SH-SY5Y (cell line): ENCODE measurements around the gene CHCHD3.

Experiments
- GATA2 ChIP-seq: IDR thresholded peaks from 2 replicates; pipeline ENCODE4 v1.6.1; 2011; ENCODE audit warnings: mild to moderate bottlenecking, low read depth, low read length
- GATA3 ChIP-seq: IDR thresholded peaks from 2 replicates; pipeline ENCODE4 v1.6.1; 2011; ENCODE audit warnings: low read depth, mild to moderate bottlenecking, low read length, moderate library complexity

- TF ChIP-seq GATA3 (no peak), GATA2 (no peak)
These were observed 65.3 kb downstream of the CHCHD3 start for GRCh38 chr7:133016604-133017003.
